ENCODE results near the gene CTDSPL. TPM values are rescaled to one million over a fixed set of nuclear protein-coding genes. Genes with fewer than 3 reads are reported as not detected.

The CTDSPL gene
- total and polyA plus RNA-seq, 2 of the 13 experiments (the other 11 are each of a cell fraction or from before 2014, with no cell fraction given) = 26.1 to 142 TPM

DNA sequence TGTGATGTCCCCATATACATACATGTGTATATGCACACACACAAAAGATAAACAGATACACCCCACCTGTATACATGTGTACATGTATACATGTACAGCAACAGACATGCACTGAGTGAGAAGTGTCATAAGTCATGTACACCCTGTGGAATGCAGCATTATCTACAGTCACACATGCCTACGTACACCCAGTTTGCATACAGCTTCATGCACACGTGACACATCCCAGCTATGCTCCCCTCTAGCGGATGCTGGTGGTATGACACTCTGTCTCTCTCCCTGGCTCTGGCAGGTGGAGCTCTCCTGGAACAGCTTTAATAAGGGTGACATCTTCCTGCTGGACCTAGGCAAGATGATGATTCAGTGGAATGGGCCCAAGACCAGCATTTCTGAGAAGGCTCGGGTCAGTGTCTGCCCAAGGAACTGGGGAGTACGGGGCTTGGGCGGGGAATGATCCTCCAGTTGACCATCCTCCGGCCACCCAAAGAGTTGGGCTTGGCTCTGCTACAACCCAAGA, 135.2 kb downstream of the CTDSPL start:
- Histone ChIP-seq H2AFZ (ENCODE audit: low read length) (no peak overlapping the region), H4K20me1 (ENCODE audit: insufficient read depth, low read length) (no peaks in the 10 kb centered on the region), H3K9ac (ENCODE audit: insufficient read depth, low read depth, low read length) (no peak overlapping the region), H3K4me2 (ENCODE audit: low read depth, low read length) (no peak overlapping the region), H3K9me3 (ENCODE audit: low read length) (no peaks in the 10 kb centered on the region), H3K79me2 (ENCODE audit: insufficient read depth, low read length) (no peaks in the 10 kb centered on the region), H3K36me3 (replicated peaks in 1 of 2; ENCODE audit: control insufficient read depth in 1 of 2, insufficient read depth in 2 of 2, low read length in 2 of 2) (no peaks in the 10 kb centered on the region), H3K27me3 (ENCODE audit: control insufficient read depth in 1 of 2, insufficient read depth in 2 of 2, low read length in 2 of 2) (peaks cover 0 to 22% of the 10 kb centered on the region in 2 experiments; a peak in 2 of 5 replicates), H3K4me1 (ENCODE audit: insufficient read depth, low read length) (peaks cover 76% of the 10 kb centered on the region), H3K27ac (ENCODE audit: extremely low read length, insufficient read depth, low read length) (no peak overlapping the region), H3K4me3 (replicated peaks in 1 of 3; ENCODE audit: insufficient read depth in 1 of 3, low read depth in 2 of 3, low read length in 3 of 3) (no peak overlapping the region)
- POLR2A ChIA-PET = interaction anchor here (0.6 to 1.5 kb wide), 5 partner anchors 8 to 168 kb away, joined by 3 to 5 read pairs (median 4); partner anchors contain the start of gene OXSR1
- DNase-seq (ENCODE audit: low spot score) = peak; percentile 80
- ATAC-seq = peak; percentile 72
- in situ Hi-C loops (cut with HindIII; ENCODE audit: extremely low pct_ligation_motif_present, low pct_unique_long_range_greater_than_20kb) = no loop called here
- BruUV-seq (replicated peaks) = no TSS peak
- FAIRE-seq = peak; percentile 99
- CTCF ChIA-PET (ENCODE audit: low intra/inter-chr PET ratio, low total read pairs) = interaction anchor here (1.5 to 1.8 kb wide), 2 partner anchors 22 to 141 kb away, joined by 6 to 10 read pairs; no protein-coding TSS in a partner anchor
- intact Hi-C loops (cut with micrococcal nuclease; ENCODE audit: unreplicated experiment) = no loop called here
- 0% methylated on average over 4 of the region's 7 CpGs for WGBS (ENCODE audit: low lambda C conversion rate)
- 0 out of 2 replicates have a peak, but pooled peaks have one; percentile 52 for TF ChIP-seq ZMYM4 (CRISPR knock-in tag; IDR thresholded peaks at IDR 0.05)
- peak; percentile 44; the same call in 1 of the 2 replicates for TF ChIP-seq ERF (CRISPR knock-in tag; IDR thresholded peaks at IDR 0.05)
- no peak for TF ChIP-seq ZNF672 (CRISPR knock-in tag; IDR thresholded peaks at IDR 0.05)
- TF ChIP-seq SAP130 (CRISPR knock-in tag; IDR thresholded peaks at IDR 0.05; ENCODE audit: low read depth) = peak; percentile 44; the same call in 1 of the 2 replicates
- TF ChIP-seq BHLHE40 (IDR thresholded peaks at IDR 0.05; ENCODE audit: low read length) = peak; percentile 94
- no peak for TF ChIP-seq ZNF572 (CRISPR knock-in tag; IDR thresholded peaks at IDR 0.05)
- TF ChIP-seq ZBTB42 (CRISPR knock-in tag; IDR thresholded peaks at IDR 0.05) = no peak
- TF ChIP-seq TBX2 (CRISPR knock-in tag; IDR thresholded peaks at IDR 0.05; ENCODE audit: borderline replicate concordance) = peak; percentile 50; the same call in 1 of the 2 replicates
- TF ChIP-seq HDAC2 (CRISPR knock-in tag; IDR thresholded peaks at IDR 0.05) = 0 out of 2 replicates have a peak, but pooled peaks have one; percentile 48
- no peak for TF ChIP-seq ZBTB7A (CRISPR knock-in tag; IDR thresholded peaks at IDR 0.05)
- TF ChIP-seq, protein P1, sequence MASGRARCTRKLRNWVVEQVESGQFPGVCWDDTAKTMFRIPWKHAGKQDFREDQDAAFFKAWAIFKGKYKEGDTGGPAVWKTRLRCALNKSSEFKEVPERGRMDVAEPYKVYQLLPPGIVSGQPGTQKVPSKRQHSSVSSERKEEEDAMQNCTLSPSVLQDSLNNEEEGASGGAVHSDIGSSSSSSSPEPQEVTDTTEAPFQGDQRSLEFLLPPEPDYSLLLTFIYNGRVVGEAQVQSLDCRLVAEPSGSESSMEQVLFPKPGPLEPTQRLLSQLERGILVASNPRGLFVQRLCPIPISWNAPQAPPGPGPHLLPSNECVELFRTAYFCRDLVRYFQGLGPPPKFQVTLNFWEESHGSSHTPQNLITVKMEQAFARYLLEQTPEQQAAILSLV (CRISPR knock-in tag; IDR thresholded peaks at IDR 0.05; ENCODE audit: borderline replicate concordance) = no peak
- no peak for TF ChIP-seq GLI4 (CRISPR knock-in tag; IDR thresholded peaks at IDR 0.05; ENCODE audit: borderline replicate concordance)
- peak; percentile 80 for TF ChIP-seq CREB1 (IDR thresholded peaks at IDR 0.05)
- no peak for TF ChIP-seq CREB1 (CRISPR knock-in tag; IDR thresholded peaks at IDR 0.05)
- TF ChIP-seq TEAD3 (CRISPR knock-in tag; optimal IDR thresholded peaks at IDR 0.05; ENCODE audit: borderline replicate concordance) = peak; percentile 90
- peak; percentile 65; the same call in 1 of the 2 replicates for TF ChIP-seq SMC3 (IDR thresholded peaks at IDR 0.05; ENCODE audit: low read length)
- no peak for TF ChIP-seq ASH2L (IDR thresholded peaks at IDR 0.05; ENCODE audit: insufficient read length, low read depth, low read length)
- TF ChIP-seq, protein P2, sequence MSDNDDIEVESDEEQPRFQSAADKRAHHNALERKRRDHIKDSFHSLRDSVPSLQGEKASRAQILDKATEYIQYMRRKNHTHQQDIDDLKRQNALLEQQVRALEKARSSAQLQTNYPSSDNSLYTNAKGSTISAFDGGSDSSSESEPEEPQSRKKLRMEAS (IDR thresholded peaks at IDR 0.05) = peak; percentile 88
- peak; percentile 51; the same call in 1 of the 2 replicates for TF ChIP-seq FOXA3 (CRISPR knock-in tag; IDR thresholded peaks at IDR 0.05)
- TF ChIP-seq ZNF569 (CRISPR knock-in tag; IDR thresholded peaks at IDR 0.05; ENCODE audit: borderline replicate concordance) = no peak
- TF ChIP-seq CREM (IDR thresholded peaks at IDR 0.05) = no peak
- TF ChIP-seq CREM (CRISPR knock-in tag; IDR thresholded peaks at IDR 0.05) = no peak
- TF ChIP-seq ZNF773 (CRISPR knock-in tag; IDR thresholded peaks at IDR 0.05; ENCODE audit: borderline replicate concordance) = no peak
- no peak for TF ChIP-seq SOX6 (IDR thresholded peaks at IDR 0.05)
- peak; percentile 43 for TF ChIP-seq SOX6 (CRISPR knock-in tag; IDR thresholded peaks at IDR 0.05)
- TF ChIP-seq ZBTB1 (CRISPR knock-in tag; IDR thresholded peaks at IDR 0.05; ENCODE audit: borderline replicate concordance) = no peak
- peak; percentile 17; the same call in 1 of the 2 replicates for TF ChIP-seq THAP11 (CRISPR knock-in tag; IDR thresholded peaks at IDR 0.05)
- TF ChIP-seq HOXA3 (CRISPR knock-in tag; IDR thresholded peaks at IDR 0.05) = 0 out of 2 replicates have a peak, but pooled peaks have one; percentile 14

Measured in HepG2 (cell line).